ENCODE data around the gene RC3H1.

GRCh38 chr1:173888749-173889148 lies 133.4 kb downstream of the RC3H1 start:
- no peak for TF ChIP-seq CTCF (IDR thresholded peaks at IDR 0.05)
- TF ChIP-seq POLR2A (IDR thresholded peaks at IDR 0.05), result no peak

Measured in upper lobe of left lung (tissue), 4 donors.